HepG2 (cell line): ENCODE results near the gene DDHD1. TPM values are rescaled to one million over a fixed set of nuclear protein-coding genes. Genes with fewer than 3 reads are reported as not detected.

Experiments used
- AGO1 ChIP-seq: fragments of 200-400 bp; formaldehyde crosslinking; IDR thresholded peaks from 2 replicates; pipeline ENCODE4 v1.6.1; 2017; ENCODE audit warnings: mild to moderate bottlenecking, low read depth, low read length, moderate library complexity; ENCODE audit not compliant: poor library complexity, severe bottlenecking
- CHD4 ChIP-seq: fragments of 200-600 bp; sonication (generic); IDR thresholded peaks from 2 replicates; pipeline ENCODE4 v1.7.0; 2017; ENCODE audit warnings: mild to moderate bottlenecking, low read length, borderline replicate concordance
- CSRNP1 ChIP-seq: sonication (generic); formaldehyde crosslinking; IDR thresholded peaks from 2 replicates; pipeline ENCODE4 v1.8.1; 2023; ENCODE audit warnings: mild to moderate bottlenecking, missing genetic modification reagents
- GZF1 ChIP-seq: sonication (generic); formaldehyde crosslinking; IDR thresholded peaks from 2 replicates; pipeline ENCODE4 v1.5.1; 2020; ENCODE audit warnings: mild to moderate bottlenecking, missing genetic modification reagents
- IRX3 ChIP-seq: sonication (generic); formaldehyde crosslinking; IDR thresholded peaks from 2 replicates; pipeline ENCODE4 v1.8.1; 2023; ENCODE audit warnings: mild to moderate bottlenecking, low read depth, missing genetic modification reagents, borderline replicate concordance
- KAT8 ChIP-seq: IDR thresholded peaks from 2 replicates; pipeline ENCODE4 v1.6.1; 2016; ENCODE audit warnings: missing genetic modification reagents, missing compliant biosample characterization
- KLF15 ChIP-seq: sonication (generic); formaldehyde crosslinking; IDR thresholded peaks from 2 replicates; pipeline ENCODE4 v1.8.1; 2023; ENCODE audit warnings: borderline replicate concordance, mild to moderate bottlenecking, inconsistent platforms, missing genetic modification reagents, mixed read lengths
- MAX ChIP-seq: IDR thresholded peaks from 2 replicates; pipeline ENCODE4 v1.6.1; 2012; ENCODE audit warnings: inconsistent platforms
- TARDBP ChIP-seq: sonication (generic); formaldehyde crosslinking; IDR thresholded peaks from 2 replicates; pipeline ENCODE4 v1.8.0; 2022; ENCODE audit warnings: mild to moderate bottlenecking, missing genetic modification reagents
- TCF12 ChIP-seq, 2 experiments: fragments of 450-650 bp in 1 of 2; sonication (generic) in 1 of 2; formaldehyde crosslinking in 1 of 2; IDR thresholded peaks; 2 replicates each; pipeline versions ENCODE4 v1.6.1 to v1.8.0; 2017 to 2022; ENCODE audit warnings: antibody characterized with exemption in 1 of 2, mild to moderate bottlenecking in 1 of 2, missing genetic modification reagents in 1 of 2, moderate library complexity in 1 of 2
- THAP9 ChIP-seq: sonication (generic); formaldehyde crosslinking; IDR thresholded peaks from 2 replicates; pipeline ENCODE4; 2020; ENCODE audit warnings: missing genetic modification reagents, mild to moderate bottlenecking, borderline replicate concordance
- THRA ChIP-seq: sonication (generic); formaldehyde crosslinking; IDR thresholded peaks from 2 replicates; pipeline ENCODE4 v1.4.0; 2020; ENCODE audit warnings: missing genetic modification reagents, borderline replicate concordance
- ZNF512B ChIP-seq: sonication (generic); formaldehyde crosslinking; IDR thresholded peaks from 2 replicates; pipeline ENCODE4 v1.5.1; 2020; ENCODE audit warnings: missing genetic modification reagents, mild to moderate bottlenecking, borderline replicate concordance
- ZNF724P ChIP-seq: sonication (generic); formaldehyde crosslinking; IDR thresholded peaks from 2 replicates; pipeline ENCODE4 v1.8.0; 2022; ENCODE audit warnings: missing genetic modification reagents, borderline replicate concordance
- ZNF770 ChIP-seq: sonication (generic); formaldehyde crosslinking; IDR thresholded peaks from 2 replicates; pipeline ENCODE4 v1.5.0; 2020; ENCODE audit warnings: mild to moderate bottlenecking, missing genetic modification reagents
- polyA plus RNA-seq, 8 experiments: library from polyadenylated mRNA; depleted of rRNA in 3 of 8; stranded (reverse) in 7 of 8; unstranded in 1 of 8; fragments of >200 nt; fragmentation: Illumina TruSeq in 4 of 8; extraction: Trizol in 4 of 8; gene quantifications; 2 replicates each; pipeline versions ENCODE4 v1.2.1 to v1.2.3, GENCODE V29; 2011 to 2016; ENCODE audit warnings: low read depth in 4 of 8, missing spikeins in 1 of 8, mixed read lengths in 1 of 8; ENCODE audit not compliant: insufficient read depth in 1 of 8
- total RNA-seq, 5 experiments: library from RNA; depleted of rRNA; stranded (reverse); fragments of >200 nt; fragmentation: Illumina TruSeq; extraction: Trizol; gene quantifications; 2 replicates each; pipeline ENCODE4 v1.2.3, GENCODE V29; 2016; ENCODE audit warnings: low read depth in 1 of 5

Gene DDHD1
- total and polyA plus RNA-seq, 2 of the 13 experiments (the other 11 are each of a cell fraction or from before 2014, with no cell fraction given), result 4.6 to 8.3 TPM

GRCh38 chr14:53152184-53152886 lies 788 bp downstream of the DDHD1 start (continued):
- TF ChIP-seq THAP9, result peak; percentile 53; the same call in 1 of the 2 replicates
- 0 out of 2 replicates have a peak, but pooled peaks have one; percentile 18 for TF ChIP-seq MAX
- 0 out of 2 replicates have a peak, but pooled peaks have one; percentile 7 for TF ChIP-seq TARDBP (CRISPR knock-in tag)
- 0 out of 2 replicates have a peak, but pooled peaks have one; percentile 64 for TF ChIP-seq ZNF724P
- no peak for TF ChIP-seq IRX3 (CRISPR knock-in tag)
- no peak for TF ChIP-seq THRA (CRISPR knock-in tag)
- TF ChIP-seq CSRNP1 (CRISPR knock-in tag), result peak; percentile 73; the same call in 1 of the 2 replicates
- TF ChIP-seq KAT8, result no peak
- TF ChIP-seq GZF1 (CRISPR knock-in tag), result 0 out of 2 replicates have a peak, but pooled peaks have one; percentile 55
- TF ChIP-seq TCF12 (IDR thresholded peaks at IDR 0.05), result no peak
- no peak for TF ChIP-seq TCF12 (CRISPR knock-in tag; IDR thresholded peaks at IDR 0.05)
- peak; percentile 16 for TF ChIP-seq AGO1
- 0 out of 2 replicates have a peak, but pooled peaks have one; percentile 66 for TF ChIP-seq ZNF512B (CRISPR knock-in tag)
- no peak for TF ChIP-seq CHD4
- no peak for TF ChIP-seq ZNF770 (CRISPR knock-in tag)
- TF ChIP-seq KLF15 (CRISPR knock-in tag), result 0 out of 2 replicates have a peak, but pooled peaks have one; percentile 27
